HuH-7.5 (cell line): ENCODE data around the gene RASD2.

Experiments
- DNase-seq: peaks from one replicate; pipeline ENCODE4 v3.0.0; 2011; ENCODE audit warnings: low spot score

The RASD2 gene

GRCh38 chr22:35560366-35560765 is 19.7 kb downstream of the RASD2 start:
- no peak for DNase-seq

GRCh38 chr22:35560824-35561223 is 20.2 kb downstream of the RASD2 start:
- DNase-seq = no peak

- no peak for DNase-seq
These were observed 21.3 kb downstream of the RASD2 start for GRCh38 chr22:35561796-35562526.

GRCh38 chr22:35563211-35563610 is 22.6 kb downstream of the RASD2 start:
- DNase-seq = no peak

GRCh38 chr22:35564975-35565867 is 24.6 kb downstream of the RASD2 start:
- no peak for DNase-seq

- DNase-seq = no peak
These were observed 26.9 kb downstream of the RASD2 start for GRCh38 chr22:35567351-35568141.

GRCh38 chr22:35568751-35569739 is 28.4 kb downstream of the RASD2 start:
- no peak for DNase-seq

- DNase-seq = no peak
These were observed 29.3 kb downstream of the RASD2 start for GRCh38 chr22:35569916-35570315.

- DNase-seq = no peak
These were observed 30.1 kb downstream of the RASD2 start for GRCh38 chr22:35570686-35571194.

- DNase-seq = no peak
These were observed 31.9 kb downstream of the RASD2 start for GRCh38 chr22:35572556-35572955.

GRCh38 chr22:35575116-35575748 is 34.6 kb downstream of the RASD2 start:
- no peak for DNase-seq

GRCh38 chr22:35576671-35577070 is 36.0 kb downstream of the RASD2 start:
- no peak for DNase-seq

- DNase-seq = no peak
These were observed 37.4 kb downstream of the RASD2 start for GRCh38 chr22:35577799-35578659.

- no peak for DNase-seq
These were observed 38.4 kb downstream of the RASD2 start for GRCh38 chr22:35578836-35579575.

- DNase-seq = no peak
These were observed 39.9 kb downstream of the RASD2 start for GRCh38 chr22:35580351-35581022.

GRCh38 chr22:35581023-35581413 is 40.4 kb downstream of the RASD2 start:
- DNase-seq = no peak

- no peak for DNase-seq
These were observed 41.7 kb downstream of the RASD2 start for GRCh38 chr22:35582218-35582860.
